DND-41 (cell line): ENCODE results near the gene NTMT1.

Source experiments
- ATAC-seq: fragments of 200-7000 bp; cut with Tn5 transposase; 3 replicates; pipeline ENCODE4 v1.9.1; 2021; ENCODE audit warnings: low read depth; ENCODE audit not compliant: insufficient read depth
- DNase-seq: peaks from one replicate; pipeline ENCODE4 v3.0.0-alpha.2; 2020
- H2AFZ ChIP-seq: 2 replicates; pipeline ENCODE4 v1.6.0; 2012; ENCODE audit warnings: low read depth, low read length
- H3K27ac ChIP-seq: 2 replicates; pipeline ENCODE4 v1.5.1; 2012; ENCODE audit warnings: low read length, inconsistent platforms
- H3K27me3 ChIP-seq: fragments of 200-600 bp; sonication (generic); 2 replicates; pipeline ENCODE4 v1.6.0; 2012; ENCODE audit warnings: low read length, mild to moderate bottlenecking, inconsistent platforms; ENCODE audit not compliant: insufficient read depth, poor library complexity
- H3K36me3 ChIP-seq: 2 replicates; pipeline ENCODE4 v1.5.1; 2012; ENCODE audit warnings: low read length, inconsistent platforms; ENCODE audit not compliant: insufficient read depth
- H3K4me1 ChIP-seq: 2 replicates; pipeline ENCODE4 v1.5.1; 2012; ENCODE audit warnings: mild to moderate bottlenecking, low read length; ENCODE audit not compliant: insufficient read depth
- H3K4me2 ChIP-seq: 2 replicates; pipeline ENCODE4 v1.6.0; 2012; ENCODE audit warnings: mild to moderate bottlenecking, moderate library complexity, low read length, inconsistent platforms; ENCODE audit not compliant: insufficient read depth
- H3K4me3 ChIP-seq, 2 experiments: fragments of 200-600 bp in 1 of 2; shearing (Covaris generic) in 1 of 2; 2 replicates each; pipeline ENCODE4 v1.5.1; 2012 to 2016; ENCODE audit warnings: inconsistent platforms in 2 of 2, low read length in 2 of 2, mild to moderate bottlenecking in 2 of 2, low read depth in 1 of 2, moderate library complexity in 1 of 2
- H3K79me2 ChIP-seq: 2 replicates; pipeline ENCODE4 v1.6.0; 2012; ENCODE audit warnings: low read length, inconsistent platforms; ENCODE audit not compliant: insufficient read depth
- H3K9ac ChIP-seq: 2 replicates; pipeline ENCODE4 v1.6.0; 2012; ENCODE audit warnings: low read depth, mild to moderate bottlenecking, inconsistent platforms, low read length, moderate library complexity
- H3K9me3 ChIP-seq: 2 replicates; pipeline ENCODE4 v1.5.1; 2012; ENCODE audit warnings: low read length, moderate library complexity, mild to moderate bottlenecking, inconsistent platforms; ENCODE audit not compliant: insufficient read depth, severe bottlenecking
- H4K20me1 ChIP-seq: 2 replicates; pipeline ENCODE4 v1.6.0; 2012; ENCODE audit warnings: low read length; ENCODE audit not compliant: insufficient read depth
- CTCF ChIP-seq: IDR thresholded peaks from 2 replicates; pipeline ENCODE4 v1.5.1; 2012; ENCODE audit warnings: borderline replicate concordance, low read length, moderate library complexity, mild to moderate bottlenecking; ENCODE audit not compliant: poor library complexity, severe bottlenecking; ENCODE audit errors: extremely low read depth
- EZH2 ChIP-seq: IDR thresholded peaks from 3 replicates; pipeline ENCODE4 v1.6.1; 2012; ENCODE audit warnings: borderline replicate concordance, low read depth, mild to moderate bottlenecking, moderate library complexity, low read length, inconsistent platforms; ENCODE audit not compliant: severe bottlenecking

Gene NTMT1

GRCh38 chr9:129685220-129685932, 59.4 kb downstream of the NTMT1 start:
- Histone ChIP-seq H3K36me3 (no peaks in the 10 kb centered on the region), H3K4me3 (no peak overlapping the region), H3K9me3 (no peaks in the 10 kb centered on the region), H3K79me2 (no peaks in the 10 kb centered on the region), H3K27ac (no peak overlapping the region), H4K20me1 (no peaks in the 10 kb centered on the region), H3K4me1 (no peaks in the 10 kb centered on the region), H3K27me3 (no peaks in the 10 kb centered on the region), H2AFZ (no peak overlapping the region), H3K9ac (no peak overlapping the region), H3K4me2 (no peak overlapping the region)
- no peak for DNase-seq
- TF ChIP-seq CTCF (no peak), EZH2 (no peak)
- ATAC-seq = no peak
